Breast epithelium (tissue), 3 donors: ENCODE data around the gene ADD2.

Experiments
- POLR2A ChIP-seq: fragments of 450-650 bp; IDR thresholded peaks from one replicate; pipeline ENCODE4 v1.6.1; 2016; ENCODE audit warnings: antibody characterized with exemption, mild to moderate bottlenecking, moderate library complexity
- TF ChIP-seq, protein P1 (sequence below), 3 donors: fragments of 450-650 bp; IDR thresholded peaks; one replicate each; pipeline ENCODE4 v1.5.1; 2016 to 2017; ENCODE audit warnings: antibody characterized with exemption in 3 of 3, mild to moderate bottlenecking in 3 of 3, moderate library complexity in 3 of 3

DNA sequence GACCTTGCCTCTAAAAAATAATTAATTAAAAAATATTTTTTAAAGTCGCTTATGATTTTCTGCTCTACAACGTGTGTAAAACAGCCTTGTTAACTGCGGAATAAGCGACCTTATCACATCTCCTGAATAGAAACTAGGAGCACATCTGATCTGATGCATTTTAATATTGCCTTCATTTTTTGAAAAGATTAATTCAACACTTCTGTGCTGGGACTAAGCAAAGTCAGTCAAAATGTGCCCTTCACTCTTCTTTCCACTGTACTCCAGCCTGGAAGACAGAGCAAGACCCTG is 39.8 kb upstream of the ADD2 start:
- TF ChIP-seq, protein P1, sequence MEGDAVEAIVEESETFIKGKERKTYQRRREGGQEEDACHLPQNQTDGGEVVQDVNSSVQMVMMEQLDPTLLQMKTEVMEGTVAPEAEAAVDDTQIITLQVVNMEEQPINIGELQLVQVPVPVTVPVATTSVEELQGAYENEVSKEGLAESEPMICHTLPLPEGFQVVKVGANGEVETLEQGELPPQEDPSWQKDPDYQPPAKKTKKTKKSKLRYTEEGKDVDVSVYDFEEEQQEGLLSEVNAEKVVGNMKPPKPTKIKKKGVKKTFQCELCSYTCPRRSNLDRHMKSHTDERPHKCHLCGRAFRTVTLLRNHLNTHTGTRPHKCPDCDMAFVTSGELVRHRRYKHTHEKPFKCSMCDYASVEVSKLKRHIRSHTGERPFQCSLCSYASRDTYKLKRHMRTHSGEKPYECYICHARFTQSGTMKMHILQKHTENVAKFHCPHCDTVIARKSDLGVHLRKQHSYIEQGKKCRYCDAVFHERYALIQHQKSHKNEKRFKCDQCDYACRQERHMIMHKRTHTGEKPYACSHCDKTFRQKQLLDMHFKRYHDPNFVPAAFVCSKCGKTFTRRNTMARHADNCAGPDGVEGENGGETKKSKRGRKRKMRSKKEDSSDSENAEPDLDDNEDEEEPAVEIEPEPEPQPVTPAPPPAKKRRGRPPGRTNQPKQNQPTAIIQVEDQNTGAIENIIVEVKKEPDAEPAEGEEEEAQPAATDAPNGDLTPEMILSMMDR (IDR thresholded peaks at IDR 0.05), result no peak
- TF ChIP-seq POLR2A, result no peak
